ENCODE results near the gene FOXM1.

Gene FOXM1

DNA sequence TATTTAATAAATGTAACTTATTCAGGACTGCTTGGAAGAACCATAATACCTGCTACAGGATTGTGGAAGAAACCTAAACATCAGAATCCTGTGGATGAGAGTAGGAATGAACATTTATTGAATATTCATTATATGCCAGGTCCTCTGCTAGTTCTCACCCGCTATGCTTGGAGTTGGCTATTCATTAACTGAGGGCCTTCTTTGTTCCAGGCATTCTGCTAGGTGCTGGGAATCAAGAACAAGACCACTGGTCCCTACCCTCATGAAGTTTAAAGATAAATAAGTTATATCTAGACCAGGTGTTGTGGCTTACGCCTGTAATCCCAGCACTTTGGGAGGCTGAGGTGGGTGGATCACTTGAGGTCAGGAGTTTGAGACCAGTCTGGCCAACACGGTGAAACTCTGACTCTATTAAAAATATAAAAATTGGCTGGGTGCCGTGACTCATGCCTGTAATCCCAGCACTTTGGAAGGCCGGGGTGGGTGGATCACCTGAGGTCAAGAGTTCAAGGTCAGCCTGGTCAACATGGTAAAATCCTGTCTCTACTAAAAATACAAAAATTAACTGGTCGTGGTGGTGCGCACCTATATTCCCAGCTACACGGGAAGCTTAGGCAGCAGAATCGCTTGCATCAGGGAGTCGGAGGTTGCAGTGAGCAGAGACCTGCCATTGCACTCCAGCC, 9.9 kb upstream of the FOXM1 start:
- TF ChIP-seq, protein P1, sequence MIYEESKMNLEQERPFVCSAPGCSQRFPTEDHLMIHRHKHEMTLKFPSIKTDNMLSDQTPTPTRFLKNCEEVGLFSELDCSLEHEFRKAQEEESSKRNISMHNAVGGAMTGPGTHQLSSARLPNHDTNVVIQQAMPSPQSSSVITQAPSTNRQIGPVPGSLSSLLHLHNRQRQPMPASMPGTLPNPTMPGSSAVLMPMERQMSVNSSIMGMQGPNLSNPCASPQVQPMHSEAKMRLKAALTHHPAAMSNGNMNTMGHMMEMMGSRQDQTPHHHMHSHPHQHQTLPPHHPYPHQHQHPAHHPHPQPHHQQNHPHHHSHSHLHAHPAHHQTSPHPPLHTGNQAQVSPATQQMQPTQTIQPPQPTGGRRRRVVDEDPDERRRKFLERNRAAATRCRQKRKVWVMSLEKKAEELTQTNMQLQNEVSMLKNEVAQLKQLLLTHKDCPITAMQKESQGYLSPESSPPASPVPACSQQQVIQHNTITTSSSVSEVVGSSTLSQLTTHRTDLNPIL (CRISPR knock-in tag; IDR thresholded peaks at IDR 0.05; ENCODE audit: low read depth): no peak
- no peak for TF ChIP-seq CSDC2 (CRISPR knock-in tag; IDR thresholded peaks at IDR 0.05)
- no peak for ATAC-seq

- ATAC-seq: no peak
These were observed 7.8 kb upstream of the FOXM1 start for GRCh38 chr12:2884810-2885209.

GRCh38 chr12:2879853-2880252, 2.9 kb upstream of the FOXM1 start:
- no peak for ATAC-seq
- TF ChIP-seq, protein P1 (CRISPR knock-in tag; IDR thresholded peaks at IDR 0.05; ENCODE audit: low read depth): no peak
- TF ChIP-seq ARNTL (CRISPR knock-in tag; IDR thresholded peaks at IDR 0.05; ENCODE audit: borderline replicate concordance, low read depth) (no peak), CSDC2 (CRISPR knock-in tag; IDR thresholded peaks at IDR 0.05) (no peak), ISL1 (CRISPR knock-in tag; IDR thresholded peaks at IDR 0.05) (no peak), OSR1 (CRISPR knock-in tag; IDR thresholded peaks at IDR 0.05) (no peak), ESRRG (CRISPR knock-in tag; IDR thresholded peaks at IDR 0.05) (no peak), GLIS3 (CRISPR knock-in tag; IDR thresholded peaks at IDR 0.05) (no peak), ZFP3 (CRISPR knock-in tag; IDR thresholded peaks at IDR 0.05) (no peak), ZNF565 (CRISPR knock-in tag; conservative IDR thresholded peaks at IDR 0.05; ENCODE audit: low read depth) (no peak), PATZ1 (CRISPR knock-in tag; IDR thresholded peaks at IDR 0.05; ENCODE audit: borderline replicate concordance) (no peak), ZNF8 (CRISPR knock-in tag; IDR thresholded peaks at IDR 0.05) (no peak), TCF4 (CRISPR knock-in tag; IDR thresholded peaks at IDR 0.05; ENCODE audit: borderline replicate concordance) (no peak), ZFP30 (CRISPR knock-in tag; IDR thresholded peaks at IDR 0.05) (no peak)
- TF ChIP-seq, protein P2, sequence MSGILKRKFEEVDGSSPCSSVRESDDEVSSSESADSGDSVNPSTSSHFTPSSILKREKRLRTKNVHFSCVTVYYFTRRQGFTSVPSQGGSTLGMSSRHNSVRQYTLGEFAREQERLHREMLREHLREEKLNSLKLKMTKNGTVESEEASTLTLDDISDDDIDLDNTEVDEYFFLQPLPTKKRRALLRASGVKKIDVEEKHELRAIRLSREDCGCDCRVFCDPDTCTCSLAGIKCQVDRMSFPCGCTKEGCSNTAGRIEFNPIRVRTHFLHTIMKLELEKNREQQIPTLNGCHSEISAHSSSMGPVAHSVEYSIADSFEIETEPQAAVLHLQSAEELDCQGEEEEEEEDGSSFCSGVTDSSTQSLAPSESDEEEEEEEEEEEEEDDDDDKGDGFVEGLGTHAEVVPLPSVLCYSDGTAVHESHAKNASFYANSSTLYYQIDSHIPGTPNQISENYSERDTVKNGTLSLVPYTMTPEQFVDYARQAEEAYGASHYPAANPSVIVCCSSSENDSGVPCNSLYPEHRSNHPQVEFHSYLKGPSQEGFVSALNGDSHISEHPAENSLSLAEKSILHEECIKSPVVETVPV (CRISPR knock-in tag; IDR thresholded peaks at IDR 0.05): no peak

More at GRCh38 chr12:2884810-2885209, 7.8 kb upstream of the FOXM1 start:
- TF ChIP-seq ZNF8 (CRISPR knock-in tag; IDR thresholded peaks at IDR 0.05) (no peak), TCF4 (CRISPR knock-in tag; IDR thresholded peaks at IDR 0.05; ENCODE audit: borderline replicate concordance) (no peak), ESRRG (CRISPR knock-in tag; IDR thresholded peaks at IDR 0.05) (no peak), GLIS3 (CRISPR knock-in tag; IDR thresholded peaks at IDR 0.05) (no peak), ARNTL (CRISPR knock-in tag; IDR thresholded peaks at IDR 0.05; ENCODE audit: borderline replicate concordance, low read depth) (no peak), ZNF565 (CRISPR knock-in tag; conservative IDR thresholded peaks at IDR 0.05; ENCODE audit: low read depth) (no peak), ZC3H10 (CRISPR knock-in tag; IDR thresholded peaks at IDR 0.05) (no peak), SNAI2 (CRISPR knock-in tag; IDR thresholded peaks at IDR 0.05) (no peak), BACH2 (CRISPR knock-in tag; IDR thresholded peaks at IDR 0.05; ENCODE audit: borderline replicate concordance) (no peak), ISL1 (CRISPR knock-in tag; IDR thresholded peaks at IDR 0.05) (no peak), CSDC2 (CRISPR knock-in tag; IDR thresholded peaks at IDR 0.05) (no peak)

GRCh38 chr12:2877953-2878732, 1.2 kb upstream of the FOXM1 start:
- TF ChIP-seq, protein P1 (CRISPR knock-in tag; IDR thresholded peaks at IDR 0.05; ENCODE audit: low read depth): no peak
- TF ChIP-seq, protein P3, sequence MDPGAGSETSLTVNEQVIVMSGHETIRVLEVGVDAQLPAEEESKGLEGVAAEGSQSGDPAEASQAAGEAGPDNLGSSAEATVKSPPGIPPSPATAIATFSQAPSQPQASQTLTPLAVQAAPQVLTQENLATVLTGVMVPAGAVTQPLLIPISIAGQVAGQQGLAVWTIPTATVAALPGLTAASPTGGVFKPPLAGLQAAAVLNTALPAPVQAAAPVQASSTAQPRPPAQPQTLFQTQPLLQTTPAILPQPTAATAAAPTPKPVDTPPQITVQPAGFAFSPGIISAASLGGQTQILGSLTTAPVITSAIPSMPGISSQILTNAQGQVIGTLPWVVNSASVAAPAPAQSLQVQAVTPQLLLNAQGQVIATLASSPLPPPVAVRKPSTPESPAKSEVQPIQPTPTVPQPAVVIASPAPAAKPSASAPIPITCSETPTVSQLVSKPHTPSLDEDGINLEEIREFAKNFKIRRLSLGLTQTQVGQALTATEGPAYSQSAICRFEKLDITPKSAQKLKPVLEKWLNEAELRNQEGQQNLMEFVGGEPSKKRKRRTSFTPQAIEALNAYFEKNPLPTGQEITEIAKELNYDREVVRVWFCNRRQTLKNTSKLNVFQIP (CRISPR knock-in tag; IDR thresholded peaks at IDR 0.05; ENCODE audit: borderline replicate concordance, low read depth): no peak
- TF ChIP-seq ESRRG (CRISPR knock-in tag; IDR thresholded peaks at IDR 0.05): no peak
- no peak for TF ChIP-seq SNAI2 (CRISPR knock-in tag; IDR thresholded peaks at IDR 0.05)
- no peak for TF ChIP-seq BACH2 (CRISPR knock-in tag; IDR thresholded peaks at IDR 0.05; ENCODE audit: borderline replicate concordance)
- no peak for TF ChIP-seq OSR1 (CRISPR knock-in tag; IDR thresholded peaks at IDR 0.05)
- no peak for TF ChIP-seq ZC3H10 (CRISPR knock-in tag; IDR thresholded peaks at IDR 0.05)
- no peak for TF ChIP-seq ZNF70 (CRISPR knock-in tag; IDR thresholded peaks at IDR 0.05)
- TF ChIP-seq GLIS3 (CRISPR knock-in tag; IDR thresholded peaks at IDR 0.05): no peak
- no peak for TF ChIP-seq PPARA (CRISPR knock-in tag; IDR thresholded peaks at IDR 0.05; ENCODE audit: borderline replicate concordance)
- TF ChIP-seq ZNF8 (CRISPR knock-in tag; IDR thresholded peaks at IDR 0.05): no peak
- ATAC-seq: no peak

All from SK-N-SH treated with all-trans-retinoic acid at 6 μM for 48 hours (cell line).